CD4-positive, alpha-beta T cell treated with Interferon gamma for 1 hour (primary cell): ENCODE data around the gene GPRC5D.

Source experiments
- DNase-seq: peaks from one replicate; pipeline ENCODE4 v3.0.0-alpha.2; 2020

GPRC5D gene

GRCh38 chr12:12979126-12979525 is 27.2 kb upstream of the GPRC5D start:
- no peak for DNase-seq

GRCh38 chr12:12977231-12977630 is 25.3 kb upstream of the GPRC5D start:
- DNase-seq, result no peak

GRCh38 chr12:12976366-12976765 is 24.4 kb upstream of the GPRC5D start:
- no peak for DNase-seq

GRCh38 chr12:12975322-12976077 is 23.5 kb upstream of the GPRC5D start:
- no peak for DNase-seq

GRCh38 chr12:12974211-12974610 is 22.2 kb upstream of the GPRC5D start:
- no peak for DNase-seq

GRCh38 chr12:12973019-12973418 is 21.0 kb upstream of the GPRC5D start:
- no peak for DNase-seq

GRCh38 chr12:12965836-12966235 is 13.9 kb upstream of the GPRC5D start:
- DNase-seq, result no peak

- DNase-seq, result no peak
Observed at GRCh38 chr12:12964255-12964654, 12.3 kb upstream of the GPRC5D start.

- no peak for DNase-seq
Observed at GRCh38 chr12:12960639-12961209, 8.8 kb upstream of the GPRC5D start.

GRCh38 chr12:12958886-12959285 is 6.9 kb upstream of the GPRC5D start:
- DNase-seq, result no peak

GRCh38 chr12:12954878-12955625 is 3.1 kb upstream of the GPRC5D start:
- no peak for DNase-seq

- DNase-seq, result no peak
Observed at GRCh38 chr12:12954356-12954755, 2.4 kb upstream of the GPRC5D start.

- no peak for DNase-seq
Observed at GRCh38 chr12:12951504-12951903, 466 bp downstream of the GPRC5D start.

GRCh38 chr12:12947902-12948301 is 4.1 kb downstream of the GPRC5D start:
- no peak for DNase-seq

- DNase-seq, result no peak
Observed at GRCh38 chr12:12946686-12947355, 5.1 kb downstream of the GPRC5D start.

GRCh38 chr12:12945591-12945990 is 6.4 kb downstream of the GPRC5D start:
- DNase-seq, result no peak

- DNase-seq, result no peak
Observed at GRCh38 chr12:12943586-12944260, 8.2 kb downstream of the GPRC5D start.

- no peak for DNase-seq
Observed at GRCh38 chr12:12941450-12942350, 10.3 kb downstream of the GPRC5D start.

GRCh38 chr12:12939888-12940287 is 12.1 kb downstream of the GPRC5D start:
- no peak for DNase-seq

GRCh38 chr12:12938541-12938940 is 13.4 kb downstream of the GPRC5D start:
- DNase-seq, result no peak

- DNase-seq, result no peak
Observed at GRCh38 chr12:12936983-12937491, 14.9 kb downstream of the GPRC5D start.

- no peak for DNase-seq
Observed at GRCh38 chr12:12934556-12934955, 17.4 kb downstream of the GPRC5D start.
